GM12878 (cell line): ENCODE results near the gene TMEM131L.

Source experiments
- CBX3 ChIP-seq: fragments of 200-600 bp; sonication (generic); IDR thresholded peaks from 2 replicates; pipeline ENCODE4 v1.6.1; 2016; ENCODE audit warnings: low read depth, borderline replicate concordance
- CTCF ChIP-seq, 3 experiments: IDR thresholded peaks in 2 of 3; conservative IDR thresholded peaks in 1 of 3; 2 replicates each; pipeline ENCODE4 v1.5.1; 2011; ENCODE audit warnings: low read depth in 3 of 3, low read length in 3 of 3, mild to moderate bottlenecking in 3 of 3, control low read depth in 2 of 3, moderate library complexity in 2 of 3, inconsistent platforms in 1 of 3, mixed read lengths in 1 of 3; ENCODE audit not compliant: control insufficient read depth in 2 of 3, insufficient read depth in 1 of 3; ENCODE audit errors: extremely low read depth in 1 of 3
- ESRRA ChIP-seq: IDR thresholded peaks from 2 replicates; pipeline ENCODE4 v1.6.1; 2012; ENCODE audit warnings: mild to moderate bottlenecking, low read length, improper control_type of control experiment
- EZH2 ChIP-seq: IDR thresholded peaks from 2 replicates; pipeline ENCODE4 v1.6.1; 2012; ENCODE audit warnings: low read depth, mild to moderate bottlenecking, control low read depth, inconsistent platforms, low read length, borderline replicate concordance; ENCODE audit not compliant: control insufficient read depth
- HDAC6 ChIP-seq: fragments of 200-600 bp; sonication (generic); IDR thresholded peaks from one replicate; pipeline ENCODE4 v1.8.0; 2017; ENCODE audit warnings: antibody characterized with exemption; ENCODE audit not compliant: unreplicated experiment
- POLR2AphosphoS5 ChIP-seq: IDR thresholded peaks from 2 replicates; pipeline ENCODE4 v1.6.1; 2011; ENCODE audit warnings: mild to moderate bottlenecking, low read length, inconsistent platforms
- RCOR1 ChIP-seq: conservative IDR thresholded peaks from 2 replicates; pipeline ENCODE4 v1.6.1; 2012; ENCODE audit warnings: low read depth, low read length, improper control_type of control experiment
- RFX5 ChIP-seq: IDR thresholded peaks from 2 replicates; pipeline ENCODE4 v1.6.1; 2011; ENCODE audit warnings: low read depth, low read length, improper control_type of control experiment
- YY1 ChIP-seq: IDR thresholded peaks from 2 replicates; pipeline ENCODE4 v1.6.1; 2011; ENCODE audit warnings: low read depth, mild to moderate bottlenecking, low read length
- TF ChIP-seq, protein P1 (sequence below): IDR thresholded peaks from 2 replicates; pipeline ENCODE4 v1.6.1; 2011; ENCODE audit warnings: low read depth, mild to moderate bottlenecking, low read length, moderate library complexity, borderline replicate concordance; ENCODE audit errors: extremely low read depth

- TF ChIP-seq POLR2AphosphoS5 = no peak
- TF ChIP-seq CTCF (IDR thresholded peaks at IDR 0.05 in 2 of 3, conservative IDR thresholded peaks at IDR 0.05 in 1 of 3; ENCODE audit: control insufficient read depth in 2 of 3, extremely low read depth in 1 of 3, insufficient read depth in 1 of 3, low read depth in 3 of 3, low read length in 3 of 3) = no peak
- no peak for TF ChIP-seq CBX3
- TF ChIP-seq ESRRA = no peak
- TF ChIP-seq EZH2 = no peak
- no peak for TF ChIP-seq YY1
- TF ChIP-seq HDAC6 = no peak
- TF ChIP-seq, protein P1, sequence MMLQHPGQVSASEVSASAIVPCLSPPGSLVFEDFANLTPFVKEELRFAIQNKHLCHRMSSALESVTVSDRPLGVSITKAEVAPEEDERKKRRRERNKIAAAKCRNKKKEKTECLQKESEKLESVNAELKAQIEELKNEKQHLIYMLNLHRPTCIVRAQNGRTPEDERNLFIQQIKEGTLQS = no peak
- no peak for TF ChIP-seq RFX5
- TF ChIP-seq RCOR1 = no peak
Measured at GRCh38 chr4:153453402-153453801, 12.8 kb upstream of the TMEM131L start.
